GM12872 (cell line): ENCODE measurements around the gene OR6M1.

Source experiments
- TF ChIP-seq, protein P1 (sequence below): IDR thresholded peaks from 3 replicates; pipeline ENCODE4 v1.5.1; 2011; ENCODE audit warnings: low read depth, mild to moderate bottlenecking, low read length, moderate library complexity; ENCODE audit not compliant: insufficient read depth

OR6M1 gene

DNA sequence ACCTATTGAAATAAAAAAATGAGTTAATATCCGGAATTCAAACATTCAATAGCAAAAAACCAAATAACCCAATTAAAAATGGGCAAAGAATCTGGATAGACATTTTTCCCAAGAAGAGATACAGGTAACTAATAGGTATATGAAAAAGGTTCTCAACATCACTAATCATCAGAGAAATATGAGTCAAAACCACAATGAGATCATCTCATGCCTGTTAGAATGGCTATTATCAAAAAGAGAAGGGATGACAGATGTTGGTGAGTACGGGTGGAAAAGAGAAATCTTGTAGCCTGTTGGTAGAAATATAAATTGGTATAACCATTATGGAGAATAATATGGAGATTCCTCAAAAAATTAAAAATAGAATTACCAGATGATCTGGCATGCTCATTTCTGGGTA lies 26.9 kb upstream of the OR6M1 start:
- TF ChIP-seq, protein P1, sequence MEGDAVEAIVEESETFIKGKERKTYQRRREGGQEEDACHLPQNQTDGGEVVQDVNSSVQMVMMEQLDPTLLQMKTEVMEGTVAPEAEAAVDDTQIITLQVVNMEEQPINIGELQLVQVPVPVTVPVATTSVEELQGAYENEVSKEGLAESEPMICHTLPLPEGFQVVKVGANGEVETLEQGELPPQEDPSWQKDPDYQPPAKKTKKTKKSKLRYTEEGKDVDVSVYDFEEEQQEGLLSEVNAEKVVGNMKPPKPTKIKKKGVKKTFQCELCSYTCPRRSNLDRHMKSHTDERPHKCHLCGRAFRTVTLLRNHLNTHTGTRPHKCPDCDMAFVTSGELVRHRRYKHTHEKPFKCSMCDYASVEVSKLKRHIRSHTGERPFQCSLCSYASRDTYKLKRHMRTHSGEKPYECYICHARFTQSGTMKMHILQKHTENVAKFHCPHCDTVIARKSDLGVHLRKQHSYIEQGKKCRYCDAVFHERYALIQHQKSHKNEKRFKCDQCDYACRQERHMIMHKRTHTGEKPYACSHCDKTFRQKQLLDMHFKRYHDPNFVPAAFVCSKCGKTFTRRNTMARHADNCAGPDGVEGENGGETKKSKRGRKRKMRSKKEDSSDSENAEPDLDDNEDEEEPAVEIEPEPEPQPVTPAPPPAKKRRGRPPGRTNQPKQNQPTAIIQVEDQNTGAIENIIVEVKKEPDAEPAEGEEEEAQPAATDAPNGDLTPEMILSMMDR = no peak

DNA sequence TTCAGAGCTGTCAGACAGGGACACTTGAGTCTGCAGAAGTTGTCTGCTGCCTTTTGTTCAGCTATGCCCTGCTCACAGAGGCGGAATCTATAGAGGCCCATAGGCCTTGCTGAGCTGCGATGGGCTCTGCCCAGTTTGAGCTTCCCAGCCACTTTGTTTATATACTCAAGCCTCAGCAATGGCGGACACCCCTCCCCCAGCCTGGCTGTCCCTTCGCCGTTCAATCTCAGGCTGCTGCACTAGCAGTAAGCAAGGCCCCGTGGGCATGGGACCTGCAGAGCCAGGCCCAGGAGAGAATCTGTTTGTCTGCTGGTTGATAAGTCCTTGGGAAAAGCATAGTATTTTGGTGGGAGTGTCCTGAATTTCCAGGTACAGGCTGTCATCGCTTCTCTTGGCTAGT lies 23.6 kb upstream of the OR6M1 start:
- TF ChIP-seq, protein P1 = no peak

DNA sequence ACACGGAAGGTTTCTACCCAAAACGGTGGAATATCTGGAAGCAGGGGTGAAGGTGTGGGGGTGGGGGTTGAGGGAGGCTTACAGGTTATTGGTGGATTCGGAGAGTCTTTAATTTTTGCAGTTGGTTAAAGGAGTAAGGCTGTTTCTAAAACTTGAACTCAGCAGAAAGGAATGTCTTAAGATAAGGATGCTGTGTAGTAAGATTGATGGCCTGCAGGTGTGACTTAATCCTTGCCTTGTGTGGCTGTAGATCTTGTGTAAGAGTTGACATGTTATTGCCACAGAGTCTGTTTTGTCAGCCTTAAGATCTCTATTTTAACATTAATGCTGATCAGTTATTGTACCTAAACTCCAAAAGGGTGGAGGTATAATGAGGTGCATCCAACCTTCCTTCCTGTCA lies 16.4 kb upstream of the OR6M1 start:
- TF ChIP-seq, protein P1 = no peak

GRCh38 chr11:123822032-123822431 lies 15.9 kb upstream of the OR6M1 start:
- TF ChIP-seq, protein P1 = no peak

DNA sequence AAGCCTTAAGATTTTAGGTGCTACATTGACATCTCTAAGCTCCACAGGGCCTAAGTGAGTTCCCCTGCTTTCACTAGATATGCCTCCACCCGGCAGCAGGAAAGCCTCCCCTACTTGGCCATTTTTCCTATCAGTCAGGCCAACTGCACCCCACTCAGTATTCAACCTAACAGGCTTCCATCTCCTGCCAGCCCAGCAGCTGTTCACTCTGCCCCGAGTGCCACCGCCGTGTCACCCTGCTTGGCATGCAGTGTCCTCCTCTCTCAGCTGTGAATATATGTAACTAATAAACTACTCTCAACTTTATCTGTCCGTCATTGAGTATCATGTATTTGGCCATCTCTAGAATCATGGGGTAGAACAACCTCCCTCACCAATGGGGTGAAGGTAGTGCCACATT lies 9.0 kb upstream of the OR6M1 start:
- TF ChIP-seq, protein P1 = no peak

DNA sequence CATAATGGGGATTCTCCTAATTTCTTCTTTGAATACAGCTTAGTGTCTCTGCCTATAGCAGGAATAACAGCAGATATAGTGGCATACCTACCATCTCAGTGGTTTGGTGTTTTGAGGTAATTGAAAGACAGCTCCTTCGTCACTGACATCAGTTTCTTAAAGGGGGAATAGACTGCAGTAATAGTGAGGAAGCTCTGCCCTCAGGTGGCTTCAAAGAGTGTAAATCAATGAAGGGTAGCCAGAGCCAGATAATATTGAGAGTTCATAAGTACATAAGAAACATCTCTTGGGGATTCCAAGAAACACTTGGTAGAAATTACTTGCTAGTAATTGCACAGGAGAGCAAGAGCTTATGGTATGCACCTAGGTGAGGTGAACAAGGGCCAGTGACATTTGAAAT lies 4.4 kb downstream of the OR6M1 start:
- TF ChIP-seq, protein P1 = no peak

DNA sequence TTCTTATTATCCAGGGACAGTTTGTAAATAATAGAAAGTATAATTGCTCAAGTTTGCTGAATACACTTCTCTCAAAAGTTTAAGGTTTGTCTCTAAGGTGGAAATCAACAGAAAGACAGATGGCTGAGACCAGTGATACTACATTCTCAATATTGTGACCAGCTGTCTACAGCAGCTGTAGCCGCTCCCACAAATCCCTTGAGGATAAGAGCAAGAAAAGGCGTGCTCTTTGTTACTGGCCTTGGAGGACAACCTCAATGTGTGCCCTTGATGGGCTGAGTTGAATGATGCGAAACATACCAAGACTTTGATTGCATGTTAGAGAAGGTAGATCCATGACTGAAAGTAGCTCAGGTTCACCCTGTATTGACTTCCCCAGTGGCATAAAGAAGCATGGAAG lies 6.1 kb downstream of the OR6M1 start:
- TF ChIP-seq, protein P1 = no peak

DNA sequence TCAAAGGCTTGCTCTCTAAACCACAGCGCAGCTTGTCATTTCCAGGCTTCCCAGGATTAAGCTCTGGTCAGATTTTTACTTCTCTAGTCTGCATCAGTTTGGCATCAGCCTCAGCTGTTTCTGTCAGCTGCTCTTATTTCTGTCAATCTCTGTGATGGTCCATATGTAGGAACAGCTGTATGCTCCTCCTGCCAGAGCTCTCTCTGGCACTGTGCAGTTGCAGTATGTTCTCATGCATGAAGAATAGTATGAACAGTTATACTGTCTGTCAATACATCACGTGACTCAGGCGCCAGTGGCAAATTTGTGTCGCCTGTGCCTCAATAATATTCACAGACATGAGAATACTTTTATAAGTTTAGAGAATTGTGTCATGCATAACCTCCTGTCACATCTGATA lies 6.7 kb downstream of the OR6M1 start:
- TF ChIP-seq, protein P1 = no peak
